K562 (cell line): ENCODE data around the gene CNGA4. TPM values are rescaled to one million over a fixed set of nuclear protein-coding genes. Genes with fewer than 3 reads are reported as not detected.

Experiments
- CBFA2T2 ChIP-seq: fragments of 450-650 bp; conservative IDR thresholded peaks from 2 replicates; pipeline ENCODE4 v1.6.1; 2017; ENCODE audit warnings: mild to moderate bottlenecking
- CBX1 ChIP-seq: sonication (generic); IDR thresholded peaks from 2 replicates; pipeline ENCODE4 v1.6.1; 2016; ENCODE audit warnings: antibody characterized with exemption, low read depth, mild to moderate bottlenecking
- CTBP1 ChIP-seq: fragments of 450-650 bp; IDR thresholded peaks from 2 replicates; pipeline ENCODE4 v1.6.1; 2016; ENCODE audit warnings: borderline replicate concordance
- HNRNPL ChIP-seq: fragments of 200-400 bp; formaldehyde crosslinking; IDR thresholded peaks from 2 replicates; pipeline ENCODE4 v1.6.1; 2017; ENCODE audit warnings: low read depth, mild to moderate bottlenecking, low read length
- ILF3 ChIP-seq: fragments of 450-650 bp; IDR thresholded peaks from 2 replicates; pipeline ENCODE4 v1.6.1; 2018; ENCODE audit warnings: antibody characterized with exemption, mild to moderate bottlenecking, moderate library complexity, borderline replicate concordance
- KLF1 ChIP-seq: fragments of 450-650 bp; IDR thresholded peaks from 2 replicates; pipeline ENCODE4 v1.6.1; 2016; ENCODE audit warnings: missing genetic modification characterization, missing compliant biosample characterization
- KLF6 ChIP-seq: fragments of 250-450 bp; sonication (Bioruptor Pico); IDR thresholded peaks from 2 replicates; pipeline ENCODE4 v1.4.0; 2020; ENCODE audit warnings: mild to moderate bottlenecking, moderate library complexity, borderline replicate concordance
- LCOR ChIP-seq: sonication (generic); formaldehyde crosslinking; IDR thresholded peaks from 2 replicates; pipeline ENCODE4 v1.8.0; 2022; ENCODE audit warnings: mild to moderate bottlenecking, missing genetic modification reagents
- MEF2D ChIP-seq: conservative IDR thresholded peaks from 2 replicates; pipeline ENCODE4 v1.6.1; 2016; ENCODE audit warnings: low read depth, missing genetic modification characterization, missing compliant biosample characterization
- MEIS2 ChIP-seq: fragments of 450-650 bp; IDR thresholded peaks from 2 replicates; pipeline ENCODE4 v1.6.1; 2014; ENCODE audit warnings: mild to moderate bottlenecking; ENCODE audit not compliant: partially characterized antibody
- MTA2 ChIP-seq: fragments of 450-650 bp; IDR thresholded peaks from 2 replicates; pipeline ENCODE4 v1.6.1; 2016; ENCODE audit warnings: low read depth
- MYNN ChIP-seq, 2 experiments: sonication (generic); formaldehyde crosslinking in 1 of 2; IDR thresholded peaks; 2 replicates each; pipeline versions ENCODE4 v1.5.0 to v1.6.1; 2016 to 2020; ENCODE audit warnings: antibody characterized with exemption in 1 of 2, missing genetic modification reagents in 1 of 2
- NR2C1 ChIP-seq, 2 experiments: fragments of 450-650 bp; IDR thresholded peaks; 2 replicates each; pipeline ENCODE4 v1.6.1; 2017; ENCODE audit warnings: mild to moderate bottlenecking in 2 of 2, antibody characterized with exemption in 1 of 2, inconsistent platforms in 1 of 2, missing compliant biosample characterization in 1 of 2, missing genetic modification characterization in 1 of 2
- NRF1 ChIP-seq, 2 experiments: fragments of 450-650 bp; IDR thresholded peaks in 1 of 2; conservative IDR thresholded peaks in 1 of 2; 2 replicates each; pipeline ENCODE4 v1.6.1; 2014; ENCODE audit warnings: mild to moderate bottlenecking in 2 of 2
- SETDB1 ChIP-seq: IDR thresholded peaks from one replicate; pipeline ENCODE4 v1.6.1; 2012; ENCODE audit warnings: low read length, control low read depth, inconsistent platforms
- SMAD3 ChIP-seq: fragments of 450-650 bp; formaldehyde crosslinking; conservative IDR thresholded peaks from 2 replicates; pipeline ENCODE4 v1.4.0; 2020; ENCODE audit warnings: mild to moderate bottlenecking
- SMARCA5 ChIP-seq: fragments of 450-650 bp; IDR thresholded peaks from 2 replicates; pipeline ENCODE4 v1.6.1; 2016
- SMC3 ChIP-seq: conservative IDR thresholded peaks from 2 replicates; pipeline ENCODE4 v1.6.1; 2011; ENCODE audit warnings: low read depth, low read length, improper control_type of control experiment; ENCODE audit not compliant: insufficient read depth
- ZBED1 ChIP-seq: IDR thresholded peaks from 2 replicates; pipeline ENCODE4 v1.6.1; 2014
- ZFPM2 ChIP-seq: fragments of 250-450 bp; sonication (Bioruptor Pico); IDR thresholded peaks from 2 replicates; pipeline ENCODE4 v1.5.1; 2022; ENCODE audit warnings: mild to moderate bottlenecking
- ZFX ChIP-seq: sonication (generic); formaldehyde crosslinking; IDR thresholded peaks from 2 replicates; pipeline ENCODE4 v1.8.0; 2022; ENCODE audit warnings: mild to moderate bottlenecking, missing genetic modification reagents, moderate library complexity
- ZNF785 ChIP-seq: fragments of 250-450 bp; sonication (Bioruptor Pico); IDR thresholded peaks from 2 replicates; pipeline ENCODE4 v1.4.0; 2020; ENCODE audit warnings: mild to moderate bottlenecking
- polyA plus RNA-seq, 8 experiments: library from polyadenylated mRNA; depleted of rRNA in 4 of 8; stranded (reverse) in 5 of 8; unstranded in 3 of 8; fragments of >200 nt; fragmentation: Nextera tagmentation in 2 of 8; fragmentation: Illumina TruSeq in 1 of 8; extraction: Ambion mirVana in 2 of 8; extraction: Trizol in 1 of 8; gene quantifications; 2 replicates each; pipeline versions ENCODE4 v1.2.1 to v1.2.3, GENCODE V29; 2011 to 2014; ENCODE audit warnings: inconsistent platforms in 1 of 8, missing spikeins in 1 of 8
- total RNA-seq, 7 experiments: library from RNA; depleted of rRNA in 6 of 7; stranded (reverse); fragments of >200 nt in 6 of 7; fragmentation: Illumina TruSeq in 2 of 7; extraction: Trizol in 2 of 7; gene quantifications; 2 replicates each; pipeline versions ENCODE4 v1.2.1 to v1.2.3, GENCODE V29; 2011 to 2021; ENCODE audit warnings: low replicate concordance in 1 of 7
- TF ChIP-seq, protein P1 (sequence below): fragments of 250-450 bp; sonication (Bioruptor Pico); IDR thresholded peaks from 2 replicates; pipeline ENCODE4 v1.5.0; 2021; ENCODE audit warnings: mild to moderate bottlenecking, moderate library complexity
- TF ChIP-seq, protein P2 (sequence below): fragments of 450-650 bp; IDR thresholded peaks from 2 replicates; pipeline ENCODE4 v1.6.1; 2014; ENCODE audit warnings: low read depth, mild to moderate bottlenecking, moderate library complexity, borderline replicate concordance
- TF ChIP-seq, protein P3 (sequence below): fragments of 450-650 bp; IDR thresholded peaks from 2 replicates; pipeline ENCODE4 v1.6.1; 2018; ENCODE audit warnings: mild to moderate bottlenecking, low read depth; ENCODE audit not compliant: partially characterized antibody

CNGA4 gene
- total and polyA plus RNA-seq, 9 of the 15 experiments (the other 6 are each of a cell fraction or from before 2014, with no cell fraction given): 0.04 to 0.09 (median 0.06) TPM; not detected in 6

DNA sequence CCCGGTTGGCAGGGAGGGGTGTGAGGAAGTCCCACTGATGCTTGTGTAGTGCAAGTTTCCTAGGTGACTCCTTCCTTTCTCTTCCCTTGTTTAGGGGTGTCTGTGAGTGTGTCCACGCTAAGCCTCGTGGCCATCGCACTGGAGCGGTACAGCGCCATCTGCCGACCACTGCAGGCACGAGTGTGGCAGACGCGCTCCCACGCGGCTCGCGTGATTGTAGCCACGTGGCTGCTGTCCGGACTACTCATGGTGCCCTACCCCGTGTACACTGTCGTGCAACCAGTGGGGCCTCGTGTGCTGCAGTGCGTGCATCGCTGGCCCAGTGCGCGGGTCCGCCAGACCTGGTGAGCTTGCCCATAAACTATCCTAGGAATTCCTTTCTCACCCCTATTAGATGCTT, 31.1 kb downstream of the CNGA4 start (continued):
- TF ChIP-seq, protein P1, sequence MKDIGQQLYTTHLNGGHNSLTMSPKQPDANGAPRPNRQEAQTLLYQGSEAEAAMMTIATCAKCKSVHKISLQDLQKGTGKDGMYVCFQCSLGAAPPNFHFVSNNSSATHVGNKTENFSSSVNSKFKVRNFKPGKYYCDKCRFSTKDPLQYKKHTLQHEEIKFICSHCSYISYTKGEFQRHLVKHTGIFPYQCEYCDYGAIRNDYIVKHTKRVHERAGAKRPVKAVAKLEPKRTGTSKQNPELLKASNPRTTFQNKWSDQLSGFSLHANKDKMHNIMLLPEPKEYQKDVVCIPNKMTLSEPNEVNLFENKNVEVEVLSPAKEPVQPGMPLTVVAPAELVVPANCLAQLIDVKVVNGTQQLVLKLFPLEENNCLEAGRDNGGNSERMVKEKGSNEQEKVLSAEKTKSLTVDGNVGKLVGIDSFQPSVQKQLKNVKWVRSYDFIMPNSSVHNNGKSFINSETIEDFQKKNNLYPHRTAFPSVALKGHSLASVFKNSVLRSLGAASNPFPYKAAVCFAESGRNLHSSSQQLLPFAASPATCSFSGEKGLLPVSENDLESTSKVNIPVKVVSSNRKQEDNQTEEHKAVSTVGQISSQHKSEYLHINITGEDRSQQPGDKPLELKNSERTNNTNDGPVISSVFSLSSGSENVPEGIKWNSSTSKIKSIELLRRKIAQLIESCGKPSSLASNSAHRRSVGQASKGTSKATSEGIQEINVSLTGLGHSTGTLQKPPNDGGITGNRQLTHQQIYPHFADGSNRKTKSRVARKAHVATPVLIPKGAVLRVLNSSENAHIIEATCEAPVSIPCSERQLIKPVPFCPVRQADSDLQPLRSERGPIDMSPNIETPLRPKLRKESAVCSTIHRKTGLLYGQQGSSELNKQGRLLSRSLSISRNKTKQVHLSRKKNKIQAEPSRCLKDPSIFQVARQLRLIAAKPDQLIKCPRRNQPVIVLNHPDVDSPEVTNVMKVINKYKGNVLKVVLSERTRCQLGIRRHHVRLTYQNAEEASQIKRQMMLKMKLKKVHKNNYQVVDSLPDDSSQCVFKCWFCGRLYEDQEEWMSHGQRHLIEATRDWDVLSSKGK (CRISPR knock-in tag): no peak
- TF ChIP-seq SMAD3 (CRISPR knock-in tag): no peak
- no peak for TF ChIP-seq ZFPM2
- no peak for TF ChIP-seq CBX1
- no peak for TF ChIP-seq MEIS2
- no peak for TF ChIP-seq MEF2D (tag)
- peak; percentile 41; the same call in 1 of the 2 replicates for TF ChIP-seq SMC3
- no peak for TF ChIP-seq KLF6 (CRISPR knock-in tag)
- TF ChIP-seq ZNF785 (CRISPR knock-in tag): no peak
- no peak for TF ChIP-seq CBFA2T2
- TF ChIP-seq ILF3: no peak
- 0 out of 2 replicates have a peak, but pooled peaks have one; percentile 22 for TF ChIP-seq CTBP1
- no peak for TF ChIP-seq SMARCA5
- TF ChIP-seq LCOR: no peak
- TF ChIP-seq NRF1 (conservative IDR thresholded peaks at IDR 0.05 in 1 of 2, IDR thresholded peaks at IDR 0.05 in 1 of 2): no peak
- no peak for TF ChIP-seq KLF1 (tag)
- no peak for TF ChIP-seq ZBED1
- no peak for TF ChIP-seq ZFX (CRISPR knock-in tag)
- TF ChIP-seq, protein P2, sequence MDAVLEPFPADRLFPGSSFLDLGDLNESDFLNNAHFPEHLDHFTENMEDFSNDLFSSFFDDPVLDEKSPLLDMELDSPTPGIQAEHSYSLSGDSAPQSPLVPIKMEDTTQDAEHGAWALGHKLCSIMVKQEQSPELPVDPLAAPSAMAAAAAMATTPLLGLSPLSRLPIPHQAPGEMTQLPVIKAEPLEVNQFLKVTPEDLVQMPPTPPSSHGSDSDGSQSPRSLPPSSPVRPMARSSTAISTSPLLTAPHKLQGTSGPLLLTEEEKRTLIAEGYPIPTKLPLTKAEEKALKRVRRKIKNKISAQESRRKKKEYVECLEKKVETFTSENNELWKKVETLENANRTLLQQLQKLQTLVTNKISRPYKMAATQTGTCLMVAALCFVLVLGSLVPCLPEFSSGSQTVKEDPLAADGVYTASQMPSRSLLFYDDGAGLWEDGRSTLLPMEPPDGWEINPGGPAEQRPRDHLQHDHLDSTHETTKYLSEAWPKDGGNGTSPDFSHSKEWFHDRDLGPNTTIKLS: peak; percentile 60; the same call in 1 of the 2 replicates
- no peak for TF ChIP-seq HNRNPL
- TF ChIP-seq, protein P3, sequence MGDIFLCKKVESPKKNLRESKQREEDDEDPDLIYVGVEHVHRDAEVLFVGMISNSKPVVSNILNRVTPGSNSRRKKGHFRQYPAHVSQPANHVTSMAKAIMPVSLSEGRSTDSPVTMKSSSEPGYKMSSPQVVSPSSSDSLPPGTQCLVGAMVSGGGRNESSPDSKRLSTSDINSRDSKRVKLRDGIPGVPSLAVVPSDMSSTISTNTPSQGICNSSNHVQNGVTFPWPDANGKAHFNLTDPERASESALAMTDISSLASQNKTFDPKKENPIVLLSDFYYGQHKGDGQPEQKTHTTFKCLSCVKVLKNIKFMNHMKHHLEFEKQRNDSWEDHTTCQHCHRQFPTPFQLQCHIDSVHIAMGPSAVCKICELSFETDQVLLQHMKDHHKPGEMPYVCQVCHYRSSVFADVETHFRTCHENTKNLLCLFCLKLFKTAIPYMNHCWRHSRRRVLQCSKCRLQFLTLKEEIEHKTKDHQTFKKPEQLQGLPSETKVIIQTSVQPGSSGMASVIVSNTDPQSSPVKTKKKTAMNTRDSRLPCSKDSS: no peak
- TF ChIP-seq MYNN (IDR thresholded peaks at IDR 0.05): no peak
- TF ChIP-seq MYNN (CRISPR knock-in tag; IDR thresholded peaks at IDR 0.05): no peak
- no peak for TF ChIP-seq MTA2
- TF ChIP-seq NR2C1 (IDR thresholded peaks at IDR 0.05): no peak
- no peak for TF ChIP-seq NR2C1 (tag; IDR thresholded peaks at IDR 0.05)
- no peak for TF ChIP-seq SETDB1
